Panc1 (cell line): ENCODE data around the gene PPP2R5A. TPM values are rescaled to one million over a fixed set of nuclear protein-coding genes. Genes with fewer than 3 reads are reported as not detected.

Experiments
- ATAC-seq: fragments of 200-7000 bp; cut with Tn5 transposase; 2 replicates; pipeline ENCODE4 v1.9.1; 2020; ENCODE audit warnings: mild to moderate bottlenecking, moderate library complexity
- BruUV-seq: library from RNA; stranded (reverse); fragments of 400-500 nt; replicated peaks from 2 replicates; lab custom pipeline; 2021; lab: Mats Ljungman, UMichigan
- CTCF ChIA-PET: fragments of 300-600 bp; sonication (Branson Sonifier 250); formaldehyde crosslinking; loops from one replicate; lab custom pipeline; 2022; ENCODE audit warnings: antibody characterized with exemption; lab: Charles Lee
- POLR2A ChIA-PET: fragments of 300-600 bp; sonication (Branson Sonifier 250); formaldehyde crosslinking; loops from one replicate; lab custom pipeline; 2022; ENCODE audit warnings: antibody characterized with exemption; lab: Charles Lee
- DNase-seq: peaks from one replicate; pipeline ENCODE4 v3.0.0-alpha.2; 2010; ENCODE audit warnings: low read depth, low spot score
- H3K27ac ChIP-seq: 2 replicates; pipeline ENCODE4 v1.5.1; 2011; ENCODE audit warnings: mild to moderate bottlenecking, low read length, inconsistent platforms
- H3K27me3 ChIP-seq: fragments of 200-500 bp; sonication (Bioruptor generic); 2 replicates; pipeline ENCODE4 v1.6.0; 2014; ENCODE audit warnings: low read length, inconsistent platforms; ENCODE audit not compliant: control insufficient read depth, insufficient read depth
- H3K36me3 ChIP-seq: fragments of 200-500 bp; sonication (Bioruptor generic); 2 replicates; pipeline ENCODE4 v1.5.1; 2014; ENCODE audit warnings: inconsistent platforms, mild to moderate bottlenecking, low read length, moderate library complexity; ENCODE audit not compliant: control insufficient read depth, insufficient read depth
- H3K4me1 ChIP-seq: 2 replicates; pipeline ENCODE4 v1.5.1; 2011; ENCODE audit warnings: inconsistent platforms, mild to moderate bottlenecking, low read length, moderate library complexity; ENCODE audit not compliant: control insufficient read depth, insufficient read depth
- H3K4me3 ChIP-seq, 2 experiments: 2 replicates each; pipeline ENCODE4 v1.5.1; 2011 to 2012; ENCODE audit warnings: low read depth in 2 of 2, low read length in 2 of 2, mild to moderate bottlenecking in 2 of 2, inconsistent platforms in 1 of 2, moderate library complexity in 1 of 2
- H3K9me3 ChIP-seq: fragments of 200-500 bp; sonication (Bioruptor generic); 2 replicates; pipeline ENCODE4 v1.5.1; 2014; ENCODE audit warnings: low read depth, mild to moderate bottlenecking, inconsistent platforms, low read length, moderate library complexity; ENCODE audit not compliant: control insufficient read depth, insufficient read depth
- POLR2AphosphoS5 ChIP-seq: IDR thresholded peaks from 2 replicates; pipeline ENCODE4 v1.6.1; 2012; ENCODE audit warnings: mild to moderate bottlenecking, low read depth, low read length, moderate library complexity
- SIN3A ChIP-seq: IDR thresholded peaks from 2 replicates; pipeline ENCODE4 v1.6.1; 2012; ENCODE audit warnings: low read depth, mild to moderate bottlenecking, low read length, moderate library complexity, borderline replicate concordance; ENCODE audit not compliant: insufficient read depth
- TCF7L2 ChIP-seq: IDR thresholded peaks from 2 replicates; pipeline ENCODE4 v1.6.1; 2011; ENCODE audit warnings: mild to moderate bottlenecking, low read depth, low read length, inconsistent platforms
- in situ Hi-C: cut with HindIII; loops from 2 replicates; pipeline ENCODE4 v1.10.0; 2016; ENCODE audit warnings: low sequenced_read_pairs, low pct_unique_long_range_greater_than_20kb
- intact Hi-C: fragments of 100-400 bp; cut with micrococcal nuclease; formaldehyde crosslinking; loops from one replicate; pipeline ENCODE4 v1.10.0; 2022; ENCODE audit not compliant: unreplicated experiment
- total RNA-seq: library from RNA; stranded (reverse); gene quantifications from one replicate; pipeline ENCODE4 v1.2.1, GENCODE V29; 2021; ENCODE audit not compliant: unreplicated experiment
- TF ChIP-seq, protein P1 (sequence below): fragments of 450-650 bp; IDR thresholded peaks from 2 replicates; pipeline ENCODE4 v1.5.1; 2017; ENCODE audit warnings: mild to moderate bottlenecking
- TF ChIP-seq, protein P2 (sequence below), 2 experiments: IDR thresholded peaks; 2 replicates each; pipeline ENCODE4 v1.6.1; 2011 to 2012; ENCODE audit warnings: low read depth in 2 of 2, control low read depth in 1 of 2, low read length in 1 of 2, mild to moderate bottlenecking in 1 of 2, moderate library complexity in 1 of 2; ENCODE audit not compliant: insufficient read depth in 1 of 2

PPP2R5A gene
- total RNA-seq, 1 experiment from 2014 or later: 44.3 TPM

DNA sequence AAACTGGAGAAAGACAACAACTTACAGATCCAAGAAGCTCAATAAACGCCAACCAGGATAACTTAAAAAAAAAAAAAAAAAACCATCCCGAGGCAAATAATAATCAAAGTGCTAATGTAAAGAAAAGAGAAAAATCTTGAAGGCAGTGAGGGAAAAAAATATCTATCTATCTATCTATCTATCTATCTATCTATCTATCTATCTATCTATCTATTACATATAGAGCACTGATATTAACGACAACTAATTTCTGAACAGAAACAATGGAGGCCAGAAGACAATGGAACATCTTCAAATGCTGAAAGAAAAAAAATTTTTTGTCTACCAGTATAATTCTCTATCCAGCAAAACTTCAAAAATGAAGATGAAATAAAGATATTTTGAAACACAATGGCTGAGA lies 111.4 kb downstream of the PPP2R5A start:
- ATAC-seq (no peak), DNase-seq (no peak)
- no peaks in the 10 kb centered on the region for H3K4me1 ChIP-seq
- intact Hi-C loops: no loop called here
- BruUV-seq: no TSS peak
- no peak overlapping the region for H3K4me3 ChIP-seq
- TF ChIP-seq, protein P1, sequence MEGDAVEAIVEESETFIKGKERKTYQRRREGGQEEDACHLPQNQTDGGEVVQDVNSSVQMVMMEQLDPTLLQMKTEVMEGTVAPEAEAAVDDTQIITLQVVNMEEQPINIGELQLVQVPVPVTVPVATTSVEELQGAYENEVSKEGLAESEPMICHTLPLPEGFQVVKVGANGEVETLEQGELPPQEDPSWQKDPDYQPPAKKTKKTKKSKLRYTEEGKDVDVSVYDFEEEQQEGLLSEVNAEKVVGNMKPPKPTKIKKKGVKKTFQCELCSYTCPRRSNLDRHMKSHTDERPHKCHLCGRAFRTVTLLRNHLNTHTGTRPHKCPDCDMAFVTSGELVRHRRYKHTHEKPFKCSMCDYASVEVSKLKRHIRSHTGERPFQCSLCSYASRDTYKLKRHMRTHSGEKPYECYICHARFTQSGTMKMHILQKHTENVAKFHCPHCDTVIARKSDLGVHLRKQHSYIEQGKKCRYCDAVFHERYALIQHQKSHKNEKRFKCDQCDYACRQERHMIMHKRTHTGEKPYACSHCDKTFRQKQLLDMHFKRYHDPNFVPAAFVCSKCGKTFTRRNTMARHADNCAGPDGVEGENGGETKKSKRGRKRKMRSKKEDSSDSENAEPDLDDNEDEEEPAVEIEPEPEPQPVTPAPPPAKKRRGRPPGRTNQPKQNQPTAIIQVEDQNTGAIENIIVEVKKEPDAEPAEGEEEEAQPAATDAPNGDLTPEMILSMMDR: no peak
- no peak for TF ChIP-seq SIN3A
- TF ChIP-seq, protein P2, sequence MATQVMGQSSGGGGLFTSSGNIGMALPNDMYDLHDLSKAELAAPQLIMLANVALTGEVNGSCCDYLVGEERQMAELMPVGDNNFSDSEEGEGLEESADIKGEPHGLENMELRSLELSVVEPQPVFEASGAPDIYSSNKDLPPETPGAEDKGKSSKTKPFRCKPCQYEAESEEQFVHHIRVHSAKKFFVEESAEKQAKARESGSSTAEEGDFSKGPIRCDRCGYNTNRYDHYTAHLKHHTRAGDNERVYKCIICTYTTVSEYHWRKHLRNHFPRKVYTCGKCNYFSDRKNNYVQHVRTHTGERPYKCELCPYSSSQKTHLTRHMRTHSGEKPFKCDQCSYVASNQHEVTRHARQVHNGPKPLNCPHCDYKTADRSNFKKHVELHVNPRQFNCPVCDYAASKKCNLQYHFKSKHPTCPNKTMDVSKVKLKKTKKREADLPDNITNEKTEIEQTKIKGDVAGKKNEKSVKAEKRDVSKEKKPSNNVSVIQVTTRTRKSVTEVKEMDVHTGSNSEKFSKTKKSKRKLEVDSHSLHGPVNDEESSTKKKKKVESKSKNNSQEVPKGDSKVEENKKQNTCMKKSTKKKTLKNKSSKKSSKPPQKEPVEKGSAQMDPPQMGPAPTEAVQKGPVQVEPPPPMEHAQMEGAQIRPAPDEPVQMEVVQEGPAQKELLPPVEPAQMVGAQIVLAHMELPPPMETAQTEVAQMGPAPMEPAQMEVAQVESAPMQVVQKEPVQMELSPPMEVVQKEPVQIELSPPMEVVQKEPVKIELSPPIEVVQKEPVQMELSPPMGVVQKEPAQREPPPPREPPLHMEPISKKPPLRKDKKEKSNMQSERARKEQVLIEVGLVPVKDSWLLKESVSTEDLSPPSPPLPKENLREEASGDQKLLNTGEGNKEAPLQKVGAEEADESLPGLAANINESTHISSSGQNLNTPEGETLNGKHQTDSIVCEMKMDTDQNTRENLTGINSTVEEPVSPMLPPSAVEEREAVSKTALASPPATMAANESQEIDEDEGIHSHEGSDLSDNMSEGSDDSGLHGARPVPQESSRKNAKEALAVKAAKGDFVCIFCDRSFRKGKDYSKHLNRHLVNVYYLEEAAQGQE (IDR thresholded peaks at IDR 0.05; ENCODE audit: insufficient read depth in 1 of 2, low read depth in 2 of 2, low read length in 1 of 2): no peak
- no peak for TF ChIP-seq POLR2AphosphoS5
- no peak for TF ChIP-seq TCF7L2
- in situ Hi-C loops: no loop called here
- ChIA-PET CTCF (no interaction called here), POLR2A (interaction anchor here (0.6 kb wide), 1 partner anchor 29 kb away, joined by 9 read pairs; no protein-coding TSS in a partner anchor)
- H3K27ac ChIP-seq: no peak overlapping the region
- peaks cover 17% of the 10 kb centered on the region for H3K9me3 ChIP-seq
- no peaks in the 10 kb centered on the region for H3K36me3 ChIP-seq
- no peaks in the 10 kb centered on the region for H3K27me3 ChIP-seq

DNA sequence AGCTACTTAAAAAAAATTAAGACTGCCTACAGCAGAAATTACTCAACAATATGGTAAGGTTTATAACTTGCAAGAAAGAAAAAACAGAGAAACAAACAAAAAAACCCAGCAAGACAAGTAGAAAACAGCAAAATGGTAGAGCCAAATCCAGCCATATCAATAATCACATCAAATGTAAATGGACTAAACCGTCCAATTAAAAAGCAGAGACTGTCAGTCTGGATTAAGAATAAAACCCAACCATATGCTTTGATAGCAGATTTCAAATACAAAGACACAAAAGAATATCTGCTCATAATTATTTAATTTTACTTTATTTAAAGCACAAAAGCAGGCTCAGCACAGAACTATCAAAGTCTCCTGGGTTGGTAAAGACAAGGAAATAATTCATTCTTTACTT lies 112.0 kb downstream of the PPP2R5A start:
- no peaks in the 10 kb centered on the region for H3K36me3 ChIP-seq
- no peak overlapping the region for H3K4me3 ChIP-seq
- H3K9me3 ChIP-seq: peaks cover 17% of the 10 kb centered on the region
- in situ Hi-C loops: no loop called here
- TF ChIP-seq, protein P1: no peak
- TF ChIP-seq POLR2AphosphoS5 (no peak), SIN3A (no peak), TCF7L2 (no peak)
- TF ChIP-seq, protein P2 (IDR thresholded peaks at IDR 0.05; ENCODE audit: insufficient read depth in 1 of 2, low read depth in 2 of 2, low read length in 1 of 2): no peak
- no peak overlapping the region for H3K27ac ChIP-seq
- ChIA-PET POLR2A (no interaction called here), CTCF (no interaction called here)
- H3K4me1 ChIP-seq: no peaks in the 10 kb centered on the region
- intact Hi-C loops: no loop called here
- no TSS peak for BruUV-seq
- H3K27me3 ChIP-seq: no peaks in the 10 kb centered on the region
- ATAC-seq (no peak), DNase-seq (no peak)
